IMR-90 (cell line): ENCODE results near the gene PFDN6. TPM values are rescaled to one million over a fixed set of nuclear protein-coding genes. Genes with fewer than 3 reads are reported as not detected.

Experiments used
- ATAC-seq: fragments of 200-7000 bp; cut with Tn5 transposase; 2 replicates; pipeline ENCODE4 v1.9.1; 2020; ENCODE audit warnings: low read depth, mild to moderate bottlenecking, moderate library complexity
- BruUV-seq: library from RNA; stranded (reverse); fragments of 400-500 nt; replicated peaks from 2 replicates; lab custom pipeline; 2021; lab: Mats Ljungman, UMichigan
- CTCF ChIA-PET: fragments of 300-600 bp; formaldehyde crosslinking; extraction: SDS; loops from one replicate; lab custom pipeline; 2021; ENCODE audit warnings: antibody characterized with exemption; lab: Yijun Ruan, JAX
- POLR2A ChIA-PET: fragments of 300-600 bp; sonication (Branson Sonifier 250); formaldehyde crosslinking; loops from one replicate; lab custom pipeline; 2022; ENCODE audit warnings: antibody characterized with exemption; ENCODE audit not compliant: unreplicated experiment; lab: Charles Lee
- DNase-seq: peaks from one replicate; pipeline ENCODE4 v3.0.0; 2013
- H2AFZ ChIP-seq: replicated peaks from 2 replicates; pipeline ENCODE3; 2013; ENCODE audit warnings: low read length, mild to moderate bottlenecking; ENCODE audit not compliant: poor library complexity
- H2AK5ac ChIP-seq: 2 replicates; pipeline ENCODE4 v1.6.1; 2013; ENCODE audit warnings: low read depth, low read length, inconsistent platforms
- H2AK9ac ChIP-seq: replicated peaks from 2 replicates; pipeline ENCODE3; 2013; ENCODE audit warnings: mild to moderate bottlenecking, low read depth, low read length, moderate library complexity; ENCODE audit not compliant: poor library complexity
- H2BK120ac ChIP-seq: 2 replicates; pipeline ENCODE4 v1.6.1; 2013; ENCODE audit warnings: low read depth, low read length, inconsistent platforms
- H2BK15ac ChIP-seq: 3 replicates; pipeline ENCODE4 v1.6.1; 2013; ENCODE audit warnings: low read depth, low read length, inconsistent platforms
- H2BK20ac ChIP-seq: 2 replicates; pipeline ENCODE4 v1.6.1; 2013; ENCODE audit warnings: low read depth, mild to moderate bottlenecking, inconsistent platforms, low read length, moderate library complexity
- H2BK5ac ChIP-seq: 2 replicates; pipeline ENCODE4 v1.6.1; 2013; ENCODE audit warnings: mild to moderate bottlenecking, low read depth, low read length, inconsistent platforms; ENCODE audit not compliant: poor library complexity, severe bottlenecking
- H3K14ac ChIP-seq: replicated peaks from 2 replicates; pipeline ENCODE4 v1.6.1; 2013; ENCODE audit warnings: low read depth, low read length, inconsistent platforms
- H3K18ac ChIP-seq: 2 replicates; pipeline ENCODE4 v1.6.1; 2013; ENCODE audit warnings: low read depth, low read length, control low read depth
- H3K23ac ChIP-seq: 2 replicates; pipeline ENCODE4 v1.6.1; 2013; ENCODE audit warnings: low read depth, low read length, inconsistent platforms
- H3K27ac ChIP-seq: 2 replicates; pipeline ENCODE4 v1.5.1; 2013; ENCODE audit warnings: mild to moderate bottlenecking, control low read depth, low read length; ENCODE audit not compliant: insufficient read depth
- H3K27me3 ChIP-seq: 2 replicates; pipeline ENCODE4 v1.6.1; 2013; ENCODE audit warnings: low read length; ENCODE audit not compliant: control insufficient read depth, insufficient read depth
- H3K36me3 ChIP-seq: 2 replicates; pipeline ENCODE4 v1.6.1; 2013; ENCODE audit warnings: low read length, mixed read lengths; ENCODE audit not compliant: control insufficient read depth, insufficient read depth
- H3K4ac ChIP-seq: 2 replicates; pipeline ENCODE4 v1.6.1; 2013; ENCODE audit warnings: low read depth, low read length, inconsistent platforms
- H3K4me1 ChIP-seq: 2 replicates; pipeline ENCODE4 v1.6.1; 2013; ENCODE audit warnings: low read length, mixed read lengths; ENCODE audit not compliant: control insufficient read depth, insufficient read depth
- H3K4me2 ChIP-seq: 2 replicates; pipeline ENCODE4 v1.6.1; 2013; ENCODE audit warnings: low read depth, mild to moderate bottlenecking, control low read depth, low read length, moderate library complexity
- H3K4me3 ChIP-seq: 2 replicates; pipeline ENCODE4 v1.5.1; 2013; ENCODE audit warnings: low read depth, mild to moderate bottlenecking, control low read depth, low read length, moderate library complexity; ENCODE audit not compliant: insufficient read depth
- H3K56ac ChIP-seq: 2 replicates; pipeline ENCODE4 v1.6.1; 2013; ENCODE audit warnings: low read length, inconsistent platforms; ENCODE audit not compliant: insufficient read depth; ENCODE audit errors: extremely low read depth
- H3K79me1 ChIP-seq, 2 experiments: 2 replicates each; pipeline ENCODE4 v1.6.1; 2013; ENCODE audit warnings: low read length in 2 of 2, inconsistent platforms in 1 of 2, low read depth in 1 of 2
- H3K9ac ChIP-seq: 2 replicates; pipeline ENCODE4 v1.6.1; 2013; ENCODE audit warnings: low read depth, low read length, control low read depth
- H3K9me1 ChIP-seq: 2 replicates; pipeline ENCODE4 v1.6.1; 2013; ENCODE audit warnings: low read length, inconsistent platforms; ENCODE audit not compliant: insufficient read depth
- H3K9me3 ChIP-seq: 2 replicates; pipeline ENCODE4 v1.6.1; 2013; ENCODE audit warnings: low read length; ENCODE audit not compliant: control insufficient read depth, insufficient read depth
- H4K20me1 ChIP-seq: 2 replicates; pipeline ENCODE4 v1.6.1; 2013; ENCODE audit warnings: low read length, inconsistent platforms; ENCODE audit not compliant: insufficient read depth
- H4K5ac ChIP-seq: 2 replicates; pipeline ENCODE4 v1.6.1; 2013; ENCODE audit warnings: mild to moderate bottlenecking, low read depth, low read length, control low read depth
- H4K8ac ChIP-seq, 2 experiments: 2 replicates each; pipeline ENCODE4 v1.6.1; 2013; ENCODE audit warnings: low read depth in 2 of 2, low read length in 2 of 2, control low read depth in 1 of 2, inconsistent platforms in 1 of 2
- H4K91ac ChIP-seq: 2 replicates; pipeline ENCODE4 v1.6.1; 2013; ENCODE audit warnings: low read depth, low read length, inconsistent platforms; ENCODE audit not compliant: insufficient read depth
- FOS ChIP-seq: fragments of 150-350 bp; IDR thresholded peaks from 2 replicates; pipeline ENCODE4 v1.6.1; 2016; ENCODE audit warnings: low read depth, low read length
- MAFK ChIP-seq: IDR thresholded peaks from 2 replicates; pipeline ENCODE4 v1.6.1; 2012; ENCODE audit warnings: low read depth, low read length, improper control_type of control experiment
- NFE2L2 ChIP-seq: fragments of 150-350 bp; IDR thresholded peaks from 2 replicates; pipeline ENCODE4 v1.6.1; 2016; ENCODE audit warnings: low read depth, mild to moderate bottlenecking, low read length
- POLR2A ChIP-seq: IDR thresholded peaks from 2 replicates; pipeline ENCODE4 v1.6.1; 2012; ENCODE audit warnings: mild to moderate bottlenecking, low read depth, low read length
- RAD21 ChIP-seq: IDR thresholded peaks from 2 replicates; pipeline ENCODE4 v1.6.1; 2012; ENCODE audit warnings: low read length, improper control_type of control experiment
- RCOR1 ChIP-seq: IDR thresholded peaks from 2 replicates; pipeline ENCODE4 v1.6.1; 2012; ENCODE audit warnings: mild to moderate bottlenecking, low read length, improper control_type of control experiment; ENCODE audit not compliant: insufficient replicate concordance
- RFX5 ChIP-seq: IDR thresholded peaks from 2 replicates; pipeline ENCODE4 v1.8.0; 2012; ENCODE audit warnings: low read depth, mild to moderate bottlenecking, low read length, moderate library complexity
- SMC3 ChIP-seq: fragments of 150-350 bp; IDR thresholded peaks from 2 replicates; pipeline ENCODE4 v1.6.1; 2016; ENCODE audit warnings: low read depth, mild to moderate bottlenecking, antibody characterized with exemption, low read length, moderate library complexity
- WGBS, 2 experiments: methylation state at CpG; one replicate each; pipeline versions ENCODE4 v1.1.5 to v1.1.7; 2013; ENCODE audit warnings: missing lambda C conversion rate in 2 of 2; ENCODE audit not compliant: insufficient read length in 1 of 2; ENCODE audit errors: extremely low coverage in 2 of 2; 5-methylcytosine and 5-hydroxymethylcytosine counted together
- dilution Hi-C: fragments of 300-500 bp; cut with HindIII; formaldehyde crosslinking; loops from one replicate; pipeline ENCODE4 v1.14.3; 2018; ENCODE audit warnings: low sequenced_read_pairs; ENCODE audit not compliant: unreplicated experiment
- in situ Hi-C: fragments of 300-500 bp; cut with MboI; formaldehyde crosslinking; loops from 3 replicates; pipeline ENCODE4 v1.14.3; 2019; ENCODE audit warnings: low sequenced_read_pairs, inconsistent platforms, mixed read lengths
- intact Hi-C: fragments of 100-400 bp; cut with micrococcal nuclease; formaldehyde crosslinking; loops from 2 replicates; pipeline ENCODE4 v1.10.0; 2022
- polyA plus RNA-seq, 3 experiments: library from polyadenylated mRNA; depleted of rRNA; stranded (reverse); fragments of >200 nt; gene quantifications; 2 replicates each; pipeline ENCODE4 v1.2.3, GENCODE V29; 2012; ENCODE audit warnings: low replicate concordance in 1 of 3
- total RNA-seq: library from RNA; depleted of rRNA; stranded (reverse); fragments of >200 nt; gene quantifications from 2 replicates; pipeline ENCODE4 v1.2.3, GENCODE V29; 2012
- TF ChIP-seq, protein P1 (sequence below): conservative IDR thresholded peaks from 2 replicates; pipeline ENCODE4 v1.5.1; 2012; ENCODE audit warnings: mild to moderate bottlenecking, low read depth, low read length, improper control_type of control experiment
- TF ChIP-seq, protein P2 (sequence below): fragments of 150-350 bp; IDR thresholded peaks from 2 replicates; pipeline ENCODE4 v1.6.1; 2016; ENCODE audit warnings: low read depth, mild to moderate bottlenecking, low read length, moderate library complexity, borderline replicate concordance

Gene PFDN6
- total and polyA plus RNA-seq, 2 of the 4 experiments (the other 2 are of a cell fraction) = 24.4 to 92.1 TPM

DNA sequence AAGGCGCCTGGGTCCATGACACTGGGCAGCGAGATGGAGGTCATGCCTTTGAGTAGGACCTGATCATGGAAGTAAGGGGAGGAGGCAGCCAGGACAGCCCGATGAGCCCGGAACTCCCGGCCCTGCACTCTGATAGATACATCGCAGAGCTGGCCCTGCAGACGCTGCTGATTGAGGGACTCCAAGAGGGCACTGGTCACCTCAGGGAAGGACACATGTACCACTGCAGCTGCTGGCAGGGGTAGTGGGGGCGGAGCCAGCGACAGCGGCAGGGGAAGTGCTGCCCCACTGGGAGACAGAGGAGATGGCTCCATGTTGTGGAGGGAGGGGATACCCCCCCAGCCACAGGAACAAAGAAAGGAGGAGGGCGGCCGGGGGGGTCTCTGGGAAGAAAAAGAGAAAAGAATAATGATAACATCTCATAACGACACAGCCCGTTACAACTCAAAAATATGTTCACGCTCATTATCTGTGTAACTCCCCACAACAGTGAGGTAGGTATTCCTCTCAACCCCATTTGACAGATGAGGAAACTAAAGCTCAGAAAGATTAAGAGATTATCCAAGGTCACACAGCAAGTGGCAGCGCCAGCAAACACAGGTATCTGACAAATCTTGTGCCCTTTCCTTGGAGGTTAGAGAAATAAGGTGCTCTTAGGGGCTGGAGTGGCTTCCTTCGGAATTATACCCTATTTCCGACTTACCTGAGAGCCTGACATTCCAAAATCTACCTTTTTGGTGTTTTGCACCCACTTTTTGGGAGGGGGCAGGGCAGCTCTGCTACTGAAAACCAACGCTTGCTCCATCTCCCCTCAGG, 27.4 kb downstream of the PFDN6 start:
- H3K27me3 ChIP-seq = no peaks in the 10 kb centered on the region
- no peak overlapping the region for H3K4ac ChIP-seq
- dilution Hi-C loops (no loop called here), in situ Hi-C loops (no loop called here), intact Hi-C loops (no loop called here)
- H3K4me3 ChIP-seq = peak overlapping the region; percentile 35
- no peak overlapping the region for H4K91ac ChIP-seq
- POLR2A ChIA-PET = interaction anchor here (0.7 to 1.5 kb wide), 2 partner anchors 28 to 62 kb away, joined by 3 to 6 read pairs; partner anchors contain the start of genes PFDN6 and WDR46
- H3K9me1 ChIP-seq = peaks cover 22% of the 10 kb centered on the region
- H3K27ac ChIP-seq = no peak overlapping the region
- no peak overlapping the region for H3K56ac ChIP-seq
- no peak overlapping the region for H2BK5ac ChIP-seq
- H2AK5ac ChIP-seq = 0 out of 2 replicates have a peak overlapping the region, but pooled peaks have one; percentile 11
- no peak overlapping the region for H3K18ac ChIP-seq
- no peak overlapping the region for H2BK120ac ChIP-seq
- H3K4me1 ChIP-seq = peaks cover 39% of the 10 kb centered on the region
- no peak overlapping the region for H3K14ac ChIP-seq
- H3K4me2 ChIP-seq = peak overlapping the region; percentile 70
- CTCF ChIA-PET = interaction anchor here (0.5 kb wide), 1 partner anchor 68 kb away, joined by 3 read pairs; no protein-coding TSS in a partner anchor
- H2BK15ac ChIP-seq = no peak overlapping the region
- no peak overlapping the region for H3K9ac ChIP-seq
- H2AFZ ChIP-seq = no peak overlapping the region
- ATAC-seq (no peak), DNase-seq (no peak)
- peaks cover 20% of the 10 kb centered on the region for H4K20me1 ChIP-seq
- no peak overlapping the region for H3K23ac ChIP-seq
- H4K5ac ChIP-seq = no peak overlapping the region
- peak overlapping the region; percentile 50 for H2AK9ac ChIP-seq
- H4K8ac ChIP-seq = 0 out of 4 replicates have a peak overlapping the region, but pooled peaks of 1 of the 2 experiments have one; percentile 19
- WGBS, 2 experiments = 77% methylated on average over 7 of the region's 19 CpGs; no CpG with 5 or more reads in 1 of the 2 experiments
- H2BK20ac ChIP-seq = no peak overlapping the region
- BruUV-seq = no TSS peak
- peaks cover 28% of the 10 kb centered on the region for H3K36me3 ChIP-seq
- peaks cover 41 to 85% of the 10 kb centered on the region in 2 experiments for H3K79me1 ChIP-seq
- H3K9me3 ChIP-seq = no peaks in the 10 kb centered on the region
- TF ChIP-seq RFX5 (no peak), NFE2L2 (no peak), SMC3 (no peak), POLR2A (no peak), FOS (no peak), RAD21 (no peak), MAFK (no peak), RCOR1 (no peak)
- TF ChIP-seq, protein P1, sequence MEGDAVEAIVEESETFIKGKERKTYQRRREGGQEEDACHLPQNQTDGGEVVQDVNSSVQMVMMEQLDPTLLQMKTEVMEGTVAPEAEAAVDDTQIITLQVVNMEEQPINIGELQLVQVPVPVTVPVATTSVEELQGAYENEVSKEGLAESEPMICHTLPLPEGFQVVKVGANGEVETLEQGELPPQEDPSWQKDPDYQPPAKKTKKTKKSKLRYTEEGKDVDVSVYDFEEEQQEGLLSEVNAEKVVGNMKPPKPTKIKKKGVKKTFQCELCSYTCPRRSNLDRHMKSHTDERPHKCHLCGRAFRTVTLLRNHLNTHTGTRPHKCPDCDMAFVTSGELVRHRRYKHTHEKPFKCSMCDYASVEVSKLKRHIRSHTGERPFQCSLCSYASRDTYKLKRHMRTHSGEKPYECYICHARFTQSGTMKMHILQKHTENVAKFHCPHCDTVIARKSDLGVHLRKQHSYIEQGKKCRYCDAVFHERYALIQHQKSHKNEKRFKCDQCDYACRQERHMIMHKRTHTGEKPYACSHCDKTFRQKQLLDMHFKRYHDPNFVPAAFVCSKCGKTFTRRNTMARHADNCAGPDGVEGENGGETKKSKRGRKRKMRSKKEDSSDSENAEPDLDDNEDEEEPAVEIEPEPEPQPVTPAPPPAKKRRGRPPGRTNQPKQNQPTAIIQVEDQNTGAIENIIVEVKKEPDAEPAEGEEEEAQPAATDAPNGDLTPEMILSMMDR = no peak
- TF ChIP-seq, protein P2, sequence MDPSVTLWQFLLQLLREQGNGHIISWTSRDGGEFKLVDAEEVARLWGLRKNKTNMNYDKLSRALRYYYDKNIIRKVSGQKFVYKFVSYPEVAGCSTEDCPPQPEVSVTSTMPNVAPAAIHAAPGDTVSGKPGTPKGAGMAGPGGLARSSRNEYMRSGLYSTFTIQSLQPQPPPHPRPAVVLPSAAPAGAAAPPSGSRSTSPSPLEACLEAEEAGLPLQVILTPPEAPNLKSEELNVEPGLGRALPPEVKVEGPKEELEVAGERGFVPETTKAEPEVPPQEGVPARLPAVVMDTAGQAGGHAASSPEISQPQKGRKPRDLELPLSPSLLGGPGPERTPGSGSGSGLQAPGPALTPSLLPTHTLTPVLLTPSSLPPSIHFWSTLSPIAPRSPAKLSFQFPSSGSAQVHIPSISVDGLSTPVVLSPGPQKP = no peak
